Psoas muscle (tissue), 8 donors: Measurements from ENCODE around the gene SMARCD2. TPM values are rescaled to one million over a fixed set of nuclear protein-coding genes. Genes with fewer than 3 reads are reported as not detected.

Experiments used
- ATAC-seq, 4 donors: fragments of 200-7000 bp; cut with Tn5 transposase; one replicate each; pipeline ENCODE4 v1.9.1; 2020; ENCODE audit warnings: moderate library complexity in 3 of 4, mild to moderate bottlenecking in 2 of 4
- DNase-seq, 2 donors: peaks; one replicate each; pipeline ENCODE4 v3.0.0-alpha.2; 2020
- H3K27ac ChIP-seq: fragments of 200-600 bp; one replicate; pipeline ENCODE4 v1.8.0; 2022
- H3K27me3 ChIP-seq, 3 donors: fragments of 200-600 bp in 1 of 3; one replicate each; pipeline versions ENCODE4 v1.6.1 to v1.8.0; 2013 to 2022; ENCODE audit warnings: low read length in 2 of 3, mild to moderate bottlenecking in 2 of 3, moderate library complexity in 1 of 3; ENCODE audit not compliant: insufficient read depth in 3 of 3
- H3K36me3 ChIP-seq, 2 donors: fragments of 200-600 bp in 1 of 2; one replicate each; pipeline versions ENCODE4 v1.6.1 to v1.8.0; 2013 to 2022; ENCODE audit warnings: low read depth in 1 of 2, mild to moderate bottlenecking in 1 of 2, moderate library complexity in 1 of 2; ENCODE audit not compliant: insufficient read depth in 1 of 2
- H3K4me1 ChIP-seq: fragments of 200-600 bp; one replicate; pipeline ENCODE4 v1.8.0; 2022
- H3K4me3 ChIP-seq: fragments of 200-600 bp; one replicate; pipeline ENCODE4 v1.8.0; 2022; ENCODE audit warnings: mild to moderate bottlenecking
- H3K9me3 ChIP-seq: fragments of 200-600 bp; one replicate; pipeline ENCODE4 v1.8.0; 2022
- WGBS, 3 donors: extraction: QIAGEN DNeasy Blood & Tissue Kit; methylation state at CpG; one replicate each; pipeline versions ENCODE4 v1.1.6 to v1.1.7; 2013; 5-methylcytosine and 5-hydroxymethylcytosine counted together
- intact Hi-C, 2 donors: fragments of 100-400 bp; cut with DNase I; formaldehyde crosslinking; loops; one replicate each; pipeline versions ENCODE4 v1.11.0 to v1.14.2; 2022
- polyA plus RNA-seq, 3 donors: library from polyadenylated mRNA; stranded (reverse); fragments of 200-250 nt; gene quantifications; one replicate each; pipeline ENCODE4 v1.2.3, GENCODE V29; 2013
- total RNA-seq, 4 donors: library from RNA; stranded (reverse); fragmentation: NEBNext Ultra II Directional in 2 of 4; extraction: Animal tissue kit (Norgen Biotek cat#: 25700) in 2 of 4; gene quantifications; one replicate each; pipeline versions ENCODE4 v1.2.1 to v1.2.4, GENCODE V29; 2021 to 2023
- TF ChIP-seq, protein P1 (sequence below): fragments of 200-600 bp; IDR thresholded peaks from one replicate; pipeline ENCODE4 v1.8.0; 2022; ENCODE audit warnings: antibody characterized with exemption
- donor health status: healthy with polysubstance abuse.
- donor health status: DM: no; HTN: no; CAD: no; lungs with moderate emphysema.
- donor health status: Bipolar disorder and iron deficiency.
- donor health status: healthy.
- donor health status: DM: yes; HTN: yes; CAD: no.
- donor health status: DM: no; HTN: no; CAD: no.
- donor health status: DM: no; HTN: no; CAD: no.
- donor health status: DM: yes; HTN: yes; CAD: no.

Gene SMARCD2
- total and polyA plus RNA-seq, 7 donors: 9.4 to 26.9 (median 15.4) TPM

DNA sequence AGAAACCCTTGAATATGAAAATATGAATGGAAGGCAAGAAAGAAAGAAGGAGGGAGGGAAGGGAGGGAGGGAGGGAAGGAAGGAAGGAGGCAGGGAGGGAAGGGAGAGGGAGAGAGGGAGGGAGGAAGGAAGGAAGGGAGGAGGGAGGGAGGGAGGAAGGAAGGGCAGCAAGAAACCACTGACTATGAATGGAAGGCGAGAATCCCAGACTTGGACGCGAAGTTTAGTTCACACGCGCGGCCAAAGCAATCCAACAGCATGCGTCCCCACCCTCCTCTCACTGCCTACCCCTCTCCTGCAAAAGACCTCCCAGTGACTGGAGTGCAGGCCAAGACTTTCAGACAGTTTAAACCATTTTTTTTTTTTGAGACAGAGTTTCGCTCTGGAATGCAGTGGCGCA, 7.9 kb upstream of the SMARCD2 start:
- intact Hi-C loops: no loop called here
- TF ChIP-seq, protein P1, sequence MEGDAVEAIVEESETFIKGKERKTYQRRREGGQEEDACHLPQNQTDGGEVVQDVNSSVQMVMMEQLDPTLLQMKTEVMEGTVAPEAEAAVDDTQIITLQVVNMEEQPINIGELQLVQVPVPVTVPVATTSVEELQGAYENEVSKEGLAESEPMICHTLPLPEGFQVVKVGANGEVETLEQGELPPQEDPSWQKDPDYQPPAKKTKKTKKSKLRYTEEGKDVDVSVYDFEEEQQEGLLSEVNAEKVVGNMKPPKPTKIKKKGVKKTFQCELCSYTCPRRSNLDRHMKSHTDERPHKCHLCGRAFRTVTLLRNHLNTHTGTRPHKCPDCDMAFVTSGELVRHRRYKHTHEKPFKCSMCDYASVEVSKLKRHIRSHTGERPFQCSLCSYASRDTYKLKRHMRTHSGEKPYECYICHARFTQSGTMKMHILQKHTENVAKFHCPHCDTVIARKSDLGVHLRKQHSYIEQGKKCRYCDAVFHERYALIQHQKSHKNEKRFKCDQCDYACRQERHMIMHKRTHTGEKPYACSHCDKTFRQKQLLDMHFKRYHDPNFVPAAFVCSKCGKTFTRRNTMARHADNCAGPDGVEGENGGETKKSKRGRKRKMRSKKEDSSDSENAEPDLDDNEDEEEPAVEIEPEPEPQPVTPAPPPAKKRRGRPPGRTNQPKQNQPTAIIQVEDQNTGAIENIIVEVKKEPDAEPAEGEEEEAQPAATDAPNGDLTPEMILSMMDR: no peak
- WGBS, 3 donors: 81 to 94% (median 90%) methylated on average over 9 of the region's 9 CpGs
- no peaks in the 10 kb centered on the region for H3K36me3 ChIP-seq
- DNase-seq (peak in 1 of 2 donors; percentile 20), ATAC-seq (no peak)
- no peak overlapping the region for H3K27ac ChIP-seq
- H3K9me3 ChIP-seq: no peaks in the 10 kb centered on the region
- no peaks in the 10 kb centered on the region for H3K27me3 ChIP-seq
- peaks cover 8% of the 10 kb centered on the region for H3K4me1 ChIP-seq
- H3K4me3 ChIP-seq: no peak overlapping the region

DNA sequence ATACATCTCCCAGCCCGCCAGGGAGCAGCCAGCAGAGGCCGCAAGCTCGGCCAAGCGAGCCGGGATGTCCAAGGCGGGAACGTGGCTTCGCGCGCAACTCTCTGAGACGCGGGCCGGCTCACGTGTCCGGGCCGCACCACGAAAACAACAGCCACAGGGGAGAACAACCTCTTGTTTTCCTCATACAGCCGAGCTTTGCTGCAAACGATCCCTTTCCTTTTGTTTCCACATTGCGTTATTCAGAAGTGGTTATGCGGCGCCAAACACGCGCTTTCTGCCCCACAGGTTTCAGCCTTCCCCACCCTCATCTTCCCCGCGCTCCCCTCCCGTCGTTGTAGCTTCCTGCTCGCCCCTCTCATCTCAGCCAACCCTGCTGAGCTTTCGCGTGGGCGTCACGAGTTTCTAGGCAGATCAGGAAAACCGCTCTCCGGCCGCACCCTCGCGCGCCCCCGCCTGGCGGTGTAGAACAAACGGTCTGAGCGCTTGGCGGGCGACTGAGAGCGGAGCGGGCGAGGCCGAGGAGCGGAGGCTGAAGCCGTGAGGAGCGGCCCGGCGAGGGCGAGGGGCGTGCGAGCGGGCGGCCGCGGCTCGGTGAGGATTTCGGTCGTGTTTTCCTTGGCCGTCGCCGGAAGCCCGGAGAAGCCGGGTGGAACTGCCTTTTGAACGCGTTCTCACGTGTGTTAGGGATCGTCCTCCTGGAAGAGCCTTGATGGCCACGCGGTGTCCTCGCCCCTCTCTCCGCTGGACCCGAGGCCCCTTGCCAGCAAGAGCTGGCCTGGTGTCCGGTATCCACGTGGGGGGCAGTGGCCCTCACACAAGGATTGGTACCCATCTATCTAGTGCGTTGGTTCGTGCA, 6.6 kb upstream of the SMARCD2 start:
- peak overlapping the region; percentile 71 for H3K27ac ChIP-seq
- TF ChIP-seq, protein P1: peak; percentile 59
- no peaks in the 10 kb centered on the region for H3K36me3 ChIP-seq
- no peaks in the 10 kb centered on the region for H3K9me3 ChIP-seq
- ATAC-seq (peak; percentile 97 to 98 (median 97)), DNase-seq (peak; percentile 95 to 98)
- peaks cover 9% of the 10 kb centered on the region for H3K4me1 ChIP-seq
- WGBS, 3 donors: 12 to 16% (median 13%) methylated on average over 82 of the region's 82 CpGs
- intact Hi-C loops: loop anchor here in 1 of 2 donors (5.0 kb wide), 1 partner anchor 823 kb away; no protein-coding TSS in a partner anchor
- no peaks in the 10 kb centered on the region for H3K27me3 ChIP-seq
- H3K4me3 ChIP-seq: peak overlapping the region; percentile 61

DNA sequence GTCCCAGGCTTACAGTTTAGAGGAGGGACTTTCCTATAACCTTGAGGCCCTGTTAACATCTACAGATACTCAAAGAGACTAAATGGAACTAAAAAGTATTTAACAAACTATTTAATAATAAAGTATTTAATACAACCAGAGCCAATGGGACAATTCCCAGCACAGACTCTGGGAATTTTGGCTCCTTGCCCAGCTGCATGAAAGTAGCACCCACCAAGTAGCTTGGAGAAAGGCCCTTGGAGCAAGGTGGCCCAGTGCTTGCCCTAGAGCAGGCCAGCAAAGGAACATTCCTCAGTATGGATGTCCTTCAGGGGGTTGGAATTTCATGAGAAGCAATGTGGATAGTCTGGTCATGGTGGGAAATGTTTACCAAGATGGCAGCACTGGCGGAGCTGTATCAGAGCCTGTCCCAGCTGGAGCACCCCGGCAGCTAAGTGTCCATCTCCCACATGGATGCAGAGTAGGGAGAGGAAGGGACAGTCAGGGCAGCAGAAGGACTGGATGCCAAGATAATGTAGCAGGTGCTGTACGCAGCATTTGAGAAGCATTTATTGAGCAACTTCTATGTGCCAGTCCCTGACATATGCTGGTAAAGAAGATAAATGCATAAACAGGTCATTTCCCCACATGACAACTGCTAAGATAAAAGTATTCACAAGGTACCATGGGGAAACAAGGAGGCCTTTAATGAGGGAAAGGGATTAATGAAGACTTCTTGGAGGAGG, 5.2 kb upstream of the SMARCD2 start:
- ATAC-seq: no peak
- DNase-seq: peak in 1 of 2 donors; percentile 39
- TF ChIP-seq, protein P1: no peak
- H3K4me1 ChIP-seq: peaks cover 14% of the 10 kb centered on the region
- no peaks in the 10 kb centered on the region for H3K27me3 ChIP-seq
- WGBS, 3 donors: 82 to 100% (median 97%) methylated on average over 3 of the region's 3 CpGs
- H3K36me3 ChIP-seq: no peaks in the 10 kb centered on the region
- H3K27ac ChIP-seq: no peak overlapping the region
- H3K4me3 ChIP-seq: no peak overlapping the region
- intact Hi-C loops: loop anchor here in 1 of 2 donors (5.0 kb wide), 1 partner anchor 825 kb away; no protein-coding TSS in a partner anchor
- H3K9me3 ChIP-seq: no peaks in the 10 kb centered on the region

DNA sequence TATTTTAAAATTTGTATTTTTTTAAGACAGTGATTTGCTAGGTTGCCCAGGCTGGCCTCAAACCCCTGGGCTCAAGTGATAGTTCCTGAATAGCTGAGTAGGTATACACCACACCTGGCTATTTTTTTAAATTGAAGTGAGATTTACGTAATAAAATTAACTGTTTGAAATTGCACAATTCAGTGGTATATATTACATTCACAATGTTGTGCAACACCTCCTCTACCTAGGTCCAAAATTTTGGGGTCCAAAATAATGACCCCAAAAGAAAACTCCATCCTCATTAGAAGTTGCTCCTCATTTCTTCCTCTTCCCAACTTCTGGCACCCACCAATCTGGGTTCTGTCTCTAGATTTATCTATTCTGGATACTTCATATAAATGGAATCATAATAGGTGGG, 3.0 kb upstream of the SMARCD2 start:
- TF ChIP-seq, protein P1: no peak
- no peak for DNase-seq
- Histone ChIP-seq H3K27ac (no peak overlapping the region), H3K9me3 (no peaks in the 10 kb centered on the region), H3K4me3 (no peak overlapping the region), H3K27me3 (no peaks in the 10 kb centered on the region), H3K4me1 (peaks cover 23% of the 10 kb centered on the region), H3K36me3 (no peaks in the 10 kb centered on the region)
- intact Hi-C loops: loop anchor here in 1 of 2 donors (5.0 kb wide), 1 partner anchor 827 kb away; no protein-coding TSS in a partner anchor
- ATAC-seq: no peak
- 41 to 87% (median 76%) methylated on average over 1 of the region's 1 CpG for WGBS, 3 donors
